Measurements from ENCODE around the gene LYZL4.

DNA sequence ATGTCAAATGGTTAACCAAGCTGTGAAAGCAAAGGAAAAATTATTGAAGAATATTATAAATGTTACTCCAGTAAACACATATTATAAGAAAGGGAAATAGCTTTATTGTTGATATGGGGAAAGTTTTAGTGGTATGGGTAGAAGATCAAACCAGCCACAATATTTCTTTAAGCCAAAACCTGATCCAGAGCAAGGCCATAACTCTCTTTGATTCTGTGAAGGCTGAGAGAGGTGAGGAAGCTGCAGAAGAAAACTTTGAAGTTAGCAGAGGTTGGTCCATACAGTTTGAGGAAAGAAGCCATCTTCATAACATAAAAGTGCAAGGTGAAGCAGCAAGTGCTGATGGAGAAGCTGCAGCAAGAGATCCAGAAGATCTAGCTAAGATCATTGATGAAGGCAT is 54.8 kb downstream of the LYZL4 start:
- no peak for TF ChIP-seq POLR2A (IDR thresholded peaks at IDR 0.05)
- TF ChIP-seq CTCF (IDR thresholded peaks at IDR 0.05): no peak
